Panc1 (cell line): Measurements from ENCODE around the gene EYA3. TPM values are rescaled to one million over a fixed set of nuclear protein-coding genes. Genes with fewer than 3 reads are reported as not detected.

ENCODE experiments used
- ATAC-seq: fragments of 200-7000 bp; cut with Tn5 transposase; 2 replicates; pipeline ENCODE4 v1.9.1; 2020; ENCODE audit warnings: mild to moderate bottlenecking, moderate library complexity
- BruUV-seq: library from RNA; stranded (reverse); fragments of 400-500 nt; replicated peaks from 2 replicates; lab custom pipeline; 2021; lab: Mats Ljungman, UMichigan
- CTCF ChIA-PET: fragments of 300-600 bp; sonication (Branson Sonifier 250); formaldehyde crosslinking; loops from one replicate; lab custom pipeline; 2022; ENCODE audit warnings: antibody characterized with exemption; lab: Charles Lee
- POLR2A ChIA-PET: fragments of 300-600 bp; sonication (Branson Sonifier 250); formaldehyde crosslinking; loops from one replicate; lab custom pipeline; 2022; ENCODE audit warnings: antibody characterized with exemption; lab: Charles Lee
- DNase-seq: peaks from one replicate; pipeline ENCODE4 v3.0.0-alpha.2; 2010; ENCODE audit warnings: low read depth, low spot score
- H3K27ac ChIP-seq: 2 replicates; pipeline ENCODE4 v1.5.1; 2011; ENCODE audit warnings: mild to moderate bottlenecking, low read length, inconsistent platforms
- H3K27me3 ChIP-seq: fragments of 200-500 bp; sonication (Bioruptor generic); 2 replicates; pipeline ENCODE4 v1.6.0; 2014; ENCODE audit warnings: low read length, inconsistent platforms; ENCODE audit not compliant: control insufficient read depth, insufficient read depth
- H3K36me3 ChIP-seq: fragments of 200-500 bp; sonication (Bioruptor generic); 2 replicates; pipeline ENCODE4 v1.5.1; 2014; ENCODE audit warnings: inconsistent platforms, mild to moderate bottlenecking, low read length, moderate library complexity; ENCODE audit not compliant: control insufficient read depth, insufficient read depth
- H3K4me1 ChIP-seq: 2 replicates; pipeline ENCODE4 v1.5.1; 2011; ENCODE audit warnings: inconsistent platforms, mild to moderate bottlenecking, low read length, moderate library complexity; ENCODE audit not compliant: control insufficient read depth, insufficient read depth
- H3K4me3 ChIP-seq, 2 experiments: 2 replicates each; pipeline ENCODE4 v1.5.1; 2011 to 2012; ENCODE audit warnings: low read depth in 2 of 2, low read length in 2 of 2, mild to moderate bottlenecking in 2 of 2, inconsistent platforms in 1 of 2, moderate library complexity in 1 of 2
- H3K9me3 ChIP-seq: fragments of 200-500 bp; sonication (Bioruptor generic); 2 replicates; pipeline ENCODE4 v1.5.1; 2014; ENCODE audit warnings: low read depth, mild to moderate bottlenecking, inconsistent platforms, low read length, moderate library complexity; ENCODE audit not compliant: control insufficient read depth, insufficient read depth
- CTCF ChIP-seq: fragments of 450-650 bp; IDR thresholded peaks from 2 replicates; pipeline ENCODE4 v1.5.1; 2017; ENCODE audit warnings: mild to moderate bottlenecking
- POLR2AphosphoS5 ChIP-seq: IDR thresholded peaks from 2 replicates; pipeline ENCODE4 v1.6.1; 2012; ENCODE audit warnings: mild to moderate bottlenecking, low read depth, low read length, moderate library complexity
- REST ChIP-seq, 2 experiments: IDR thresholded peaks; 2 replicates each; pipeline ENCODE4 v1.6.1; 2011 to 2012; ENCODE audit warnings: low read depth in 2 of 2, control low read depth in 1 of 2, low read length in 1 of 2, mild to moderate bottlenecking in 1 of 2, moderate library complexity in 1 of 2; ENCODE audit not compliant: insufficient read depth in 1 of 2
- SIN3A ChIP-seq: IDR thresholded peaks from 2 replicates; pipeline ENCODE4 v1.6.1; 2012; ENCODE audit warnings: low read depth, mild to moderate bottlenecking, low read length, moderate library complexity, borderline replicate concordance; ENCODE audit not compliant: insufficient read depth
- TCF7L2 ChIP-seq: IDR thresholded peaks from 2 replicates; pipeline ENCODE4 v1.6.1; 2011; ENCODE audit warnings: mild to moderate bottlenecking, low read depth, low read length, inconsistent platforms
- in situ Hi-C: cut with HindIII; loops from 2 replicates; pipeline ENCODE4 v1.10.0; 2016; ENCODE audit warnings: low sequenced_read_pairs, low pct_unique_long_range_greater_than_20kb
- intact Hi-C: fragments of 100-400 bp; cut with micrococcal nuclease; formaldehyde crosslinking; loops from one replicate; pipeline ENCODE4 v1.10.0; 2022; ENCODE audit not compliant: unreplicated experiment
- total RNA-seq: library from RNA; stranded (reverse); gene quantifications from one replicate; pipeline ENCODE4 v1.2.1, GENCODE V29; 2021; ENCODE audit not compliant: unreplicated experiment

Gene EYA3
- total RNA-seq, 1 experiment from 2014 or later: 17.5 TPM

- no TSS peak for BruUV-seq
Observed at GRCh38 chr1:27936370-27936769, 152.0 kb downstream of the EYA3 start.

GRCh38 chr1:27935721-27936120 lies 152.7 kb downstream of the EYA3 start:
- Histone ChIP-seq H3K27me3 (no peaks in the 10 kb centered on the region), H3K36me3 (no peaks in the 10 kb centered on the region), H3K9me3 (no peaks in the 10 kb centered on the region), H3K4me3 (no peak overlapping the region), H3K27ac (no peak overlapping the region), H3K4me1 (peaks cover 16% of the 10 kb centered on the region)
- ChIA-PET CTCF (no interaction called here), POLR2A (no interaction called here)
- DNase-seq: no peak
- no TSS peak for BruUV-seq
- in situ Hi-C loops: no loop called here
- TF ChIP-seq TCF7L2 (no peak), REST (IDR thresholded peaks at IDR 0.05; ENCODE audit: insufficient read depth in 1 of 2, low read depth in 2 of 2, low read length in 1 of 2) (no peak), SIN3A (no peak), POLR2AphosphoS5 (no peak), CTCF (no peak)
- no peak for ATAC-seq
- intact Hi-C loops: no loop called here

More at GRCh38 chr1:27936370-27936769, 152.0 kb downstream of the EYA3 start:
- ChIA-PET CTCF (no interaction called here), POLR2A (no interaction called here)
- intact Hi-C loops (no loop called here), in situ Hi-C loops (no loop called here)
- TF ChIP-seq REST (IDR thresholded peaks at IDR 0.05; ENCODE audit: insufficient read depth in 1 of 2, low read depth in 2 of 2, low read length in 1 of 2) (no peak), POLR2AphosphoS5 (no peak), CTCF (no peak), TCF7L2 (no peak), SIN3A (no peak)
- ATAC-seq (no peak), DNase-seq (no peak)
- no peaks in the 10 kb centered on the region for H3K9me3 ChIP-seq
- H3K27me3 ChIP-seq: no peaks in the 10 kb centered on the region
- H3K36me3 ChIP-seq: no peaks in the 10 kb centered on the region
- no peak overlapping the region for H3K27ac ChIP-seq
- peaks cover 16% of the 10 kb centered on the region for H3K4me1 ChIP-seq
- H3K4me3 ChIP-seq: no peak overlapping the region
